Dedifferentiated amniotic fluid mesenchymal stem cell (primary cell): ENCODE data around the gene AGPAT2.

Experiments
- DNase-seq: peaks from one replicate; pipeline ENCODE4 v3.0.0-alpha.2; 2016; ENCODE audit errors: extremely low spot score

Gene AGPAT2

GRCh38 chr9:136688274-136689107 lies 1.2 kb upstream of the AGPAT2 start:
- DNase-seq: no peak

- no peak for DNase-seq
These were observed 515 bp upstream of the AGPAT2 start for GRCh38 chr9:136687721-136688223.

- DNase-seq: no peak
These were observed 793 bp downstream of the AGPAT2 start for GRCh38 chr9:136686534-136686793.

- DNase-seq: peak; percentile 19
These were observed 1.3 kb downstream of the AGPAT2 start for GRCh38 chr9:136685790-136686533.

- DNase-seq: no peak
These were observed 2.0 kb downstream of the AGPAT2 start for GRCh38 chr9:136685216-136685615.

GRCh38 chr9:136684799-136685198 lies 2.5 kb downstream of the AGPAT2 start:
- no peak for DNase-seq

- DNase-seq: no peak
These were observed 2.9 kb downstream of the AGPAT2 start for GRCh38 chr9:136684339-136684738.

GRCh38 chr9:136683755-136684154 lies 3.5 kb downstream of the AGPAT2 start:
- DNase-seq: no peak

GRCh38 chr9:136683173-136683745 lies 4.0 kb downstream of the AGPAT2 start:
- DNase-seq: no peak

GRCh38 chr9:136682710-136683109 lies 4.5 kb downstream of the AGPAT2 start:
- DNase-seq: no peak

GRCh38 chr9:136681945-136682699 lies 5.1 kb downstream of the AGPAT2 start:
- no peak for DNase-seq

GRCh38 chr9:136681029-136681428 lies 6.2 kb downstream of the AGPAT2 start:
- no peak for DNase-seq

GRCh38 chr9:136679431-136679941 lies 7.8 kb downstream of the AGPAT2 start:
- no peak for DNase-seq

GRCh38 chr9:136678624-136679023 lies 8.6 kb downstream of the AGPAT2 start:
- no peak for DNase-seq

- DNase-seq: no peak
These were observed 9.2 kb downstream of the AGPAT2 start for GRCh38 chr9:136678034-136678433.

GRCh38 chr9:136676920-136677686 lies 10.2 kb downstream of the AGPAT2 start:
- no peak for DNase-seq

- no peak for DNase-seq
These were observed 10.9 kb downstream of the AGPAT2 start for GRCh38 chr9:136676297-136676794.

- DNase-seq: no peak
These were observed 11.6 kb downstream of the AGPAT2 start for GRCh38 chr9:136675477-136676296.

GRCh38 chr9:136674786-136675349 lies 12.4 kb downstream of the AGPAT2 start:
- DNase-seq: no peak
